ENCODE data around the gene PYCR2. TPM values are rescaled to one million over a fixed set of nuclear protein-coding genes. Genes with fewer than 3 reads are reported as not detected.
"Not testable (repeated sequence)": the region's sequence is repeated elsewhere in the genome, so short reads cannot be mapped to it uniquely, and the experiment has no call there.

The PYCR2 gene
- polyA plus RNA-seq, 3 donors = 21.4 to 72.5 (median 26.6) TPM

DNA sequence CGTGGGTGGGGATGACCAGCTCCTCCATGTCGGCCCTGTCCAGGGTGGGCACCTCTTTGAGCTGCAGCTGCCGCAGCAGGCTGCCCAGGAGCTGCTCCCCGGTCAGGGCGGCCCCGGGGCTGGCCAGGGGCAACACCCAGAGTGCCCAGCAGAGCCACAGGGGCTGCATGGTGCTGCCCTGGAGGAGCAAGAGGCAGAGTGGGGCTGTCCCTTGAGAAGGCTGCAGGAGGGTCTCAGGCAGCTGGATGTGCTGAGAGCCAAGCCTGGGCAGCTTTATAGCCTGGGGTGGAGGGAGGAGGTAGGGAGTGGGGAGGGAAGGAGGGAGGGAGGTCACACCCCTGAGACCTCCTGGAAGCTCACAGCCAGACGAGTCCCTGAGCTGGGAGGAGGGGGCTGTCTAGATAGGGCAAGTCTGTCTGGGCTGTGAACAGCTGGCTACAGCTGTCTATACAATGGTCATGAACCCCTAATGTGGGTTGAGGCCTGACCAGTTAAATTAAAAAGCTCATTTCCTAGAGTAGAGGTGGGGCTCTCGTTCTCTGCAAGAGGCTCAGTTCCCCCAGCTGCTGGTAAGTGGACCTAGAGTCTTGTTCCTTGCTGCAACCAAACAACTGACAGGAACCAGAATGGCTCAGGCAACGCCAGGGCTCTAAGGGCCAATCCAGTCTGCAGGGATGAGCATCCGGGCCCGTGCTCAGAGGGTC lies 35.0 kb downstream of the PYCR2 start, which contains the start of gene LEFTY1:
Gene LEFTY1, minus strand, starts transcription at position 249 of the 704 bp plus-strand sequence. Its CDS starts 80 bp downstream, at position 169.
- H4K20me1 ChIP-seq (ENCODE audit: insufficient read depth, low read length) = no peaks in the 10 kb centered on the region
- H3K79me2 ChIP-seq (ENCODE audit: insufficient read depth, low read length) = no peaks in the 10 kb centered on the region
- no peak for DNase-seq
- H3K27ac ChIP-seq (ENCODE audit: low read depth in 1 of 2, low read length in 2 of 2) = no peak within 1 kb of the TSS
- no peaks in the 10 kb centered on the region for H3K9me3 Mint-ChIP-seq
- no peaks in the 10 kb centered on the region for H3K9me3 ChIP-seq (replicated peaks in 1 of 2; ENCODE audit: control insufficient read depth in 1 of 2, insufficient read depth in 1 of 2, low read length in 2 of 2)
- no peak within 1 kb of the TSS for H2AFZ ChIP-seq (ENCODE audit: insufficient read depth, low read depth, low read length, poor library complexity, severe bottlenecking)
- H3K9ac ChIP-seq (ENCODE audit: insufficient read depth, low read length, poor library complexity, severe bottlenecking) = no peak within 1 kb of the TSS
- no peak within 1 kb of the TSS for H3K27ac Mint-ChIP-seq
- H3K36me3 ChIP-seq (replicated peaks in 1 of 2; ENCODE audit: control insufficient read depth in 1 of 2, insufficient read depth in 2 of 2, low read length in 2 of 2) = no peaks in the 10 kb centered on the region
- H3K27me3 Mint-ChIP-seq (ENCODE audit: low read depth in 3 of 3) = peaks cover 9 to 14% (median 10%) of the 10 kb centered on the region in 3 donors
- no peaks in the 10 kb centered on the region for H3K36me3 Mint-ChIP-seq
- intact Hi-C loops (cut with micrococcal nuclease) = no loop called here
- H3K4me1 Mint-ChIP-seq = peaks cover 6% of the 10 kb centered on the region
- no peak within 1 kb of the TSS for H3K4me2 ChIP-seq (replicated peaks; ENCODE audit: extremely low read depth, low read length, poor library complexity, severe bottlenecking)
- H3K4me3 ChIP-seq (replicated peaks in 1 of 3; ENCODE audit: low read depth in 2 of 3, low read length in 3 of 3) = no peak within 1 kb of the TSS
- H3K4me3 Mint-ChIP-seq = no peak within 1 kb of the TSS
- TF ChIP-seq, protein P1, sequence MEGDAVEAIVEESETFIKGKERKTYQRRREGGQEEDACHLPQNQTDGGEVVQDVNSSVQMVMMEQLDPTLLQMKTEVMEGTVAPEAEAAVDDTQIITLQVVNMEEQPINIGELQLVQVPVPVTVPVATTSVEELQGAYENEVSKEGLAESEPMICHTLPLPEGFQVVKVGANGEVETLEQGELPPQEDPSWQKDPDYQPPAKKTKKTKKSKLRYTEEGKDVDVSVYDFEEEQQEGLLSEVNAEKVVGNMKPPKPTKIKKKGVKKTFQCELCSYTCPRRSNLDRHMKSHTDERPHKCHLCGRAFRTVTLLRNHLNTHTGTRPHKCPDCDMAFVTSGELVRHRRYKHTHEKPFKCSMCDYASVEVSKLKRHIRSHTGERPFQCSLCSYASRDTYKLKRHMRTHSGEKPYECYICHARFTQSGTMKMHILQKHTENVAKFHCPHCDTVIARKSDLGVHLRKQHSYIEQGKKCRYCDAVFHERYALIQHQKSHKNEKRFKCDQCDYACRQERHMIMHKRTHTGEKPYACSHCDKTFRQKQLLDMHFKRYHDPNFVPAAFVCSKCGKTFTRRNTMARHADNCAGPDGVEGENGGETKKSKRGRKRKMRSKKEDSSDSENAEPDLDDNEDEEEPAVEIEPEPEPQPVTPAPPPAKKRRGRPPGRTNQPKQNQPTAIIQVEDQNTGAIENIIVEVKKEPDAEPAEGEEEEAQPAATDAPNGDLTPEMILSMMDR (IDR thresholded peaks at IDR 0.05) = no peak
- 90% methylated on average over 10 of the region's 11 CpGs for WGBS (ENCODE audit: insufficient coverage)
- H3K27me3 ChIP-seq (ENCODE audit: control insufficient read depth in 2 of 2, insufficient read depth in 2 of 2, low read length in 2 of 2) = peaks cover 0 to 5% of the 10 kb centered on the region in 2 donors
- peaks cover 0 to 6% of the 10 kb centered on the region in 2 donors for H3K4me1 ChIP-seq (ENCODE audit: control insufficient read depth in 1 of 2, insufficient read depth in 2 of 2, low read length in 2 of 2)

DNA sequence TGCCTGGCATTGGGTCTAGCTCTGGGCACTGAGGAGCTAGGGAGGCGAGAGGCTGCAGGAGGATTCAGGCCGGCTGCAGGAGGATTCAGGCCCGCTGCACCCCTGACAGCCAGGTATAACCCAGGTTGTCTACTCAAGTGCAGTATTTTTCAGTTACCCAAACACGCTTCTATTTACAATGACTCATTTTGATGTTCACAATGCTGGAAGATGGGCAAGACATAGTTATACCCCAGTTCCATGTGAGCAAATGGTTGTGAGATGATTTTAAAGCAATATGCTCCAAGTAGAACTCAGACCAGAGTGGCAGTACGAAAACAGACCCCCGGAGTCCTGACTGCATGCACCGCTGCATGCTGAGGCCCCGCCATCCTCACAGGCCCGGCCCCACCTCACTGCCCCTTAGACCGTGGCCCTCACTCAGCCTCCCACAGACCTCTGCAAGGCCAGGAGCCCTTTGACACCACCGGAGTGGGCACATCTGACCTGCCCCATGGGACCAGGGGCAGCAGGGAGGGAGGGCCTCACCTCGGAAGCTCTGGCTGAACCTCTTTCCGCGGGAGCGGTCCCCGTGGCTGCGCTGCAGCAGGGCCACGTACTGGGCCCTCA lies 35.7 kb downstream of the PYCR2 start:
- TF ChIP-seq, protein P1 (IDR thresholded peaks at IDR 0.05) = no peak
- no peak overlapping the region for H3K27ac ChIP-seq (ENCODE audit: low read depth in 1 of 2, low read length in 2 of 2)
- no peaks in the 10 kb centered on the region for H3K79me2 ChIP-seq (ENCODE audit: insufficient read depth, low read length)
- no peaks in the 10 kb centered on the region for H3K9me3 ChIP-seq (replicated peaks in 1 of 2; ENCODE audit: control insufficient read depth in 1 of 2, insufficient read depth in 1 of 2, low read length in 2 of 2)
- 98% methylated on average over 15 of the region's 18 CpGs for WGBS (ENCODE audit: insufficient coverage)
- H4K20me1 ChIP-seq (ENCODE audit: insufficient read depth, low read length) = no peaks in the 10 kb centered on the region
- H3K27me3 ChIP-seq (ENCODE audit: control insufficient read depth in 2 of 2, insufficient read depth in 2 of 2, low read length in 2 of 2) = peaks cover 0 to 5% of the 10 kb centered on the region in 2 donors
- Mint-ChIP-seq H3K27me3 (ENCODE audit: low read depth in 3 of 3) (peaks cover 9 to 16% (median 10%) of the 10 kb centered on the region in 3 donors), H3K9me3 (no peaks in the 10 kb centered on the region), H3K36me3 (no peaks in the 10 kb centered on the region), H3K27ac (no peak overlapping the region), H3K4me1 (peaks cover 10% of the 10 kb centered on the region), H3K4me3 (no peak overlapping the region)
- no peak overlapping the region for H3K4me3 ChIP-seq (replicated peaks in 1 of 3; ENCODE audit: low read depth in 2 of 3, low read length in 3 of 3)
- H3K4me2 ChIP-seq (replicated peaks; ENCODE audit: extremely low read depth, low read length, poor library complexity, severe bottlenecking) = no peak overlapping the region
- intact Hi-C loops (cut with micrococcal nuclease) = no loop called here
- DNase-seq = no peak
- H3K36me3 ChIP-seq (replicated peaks in 1 of 2; ENCODE audit: control insufficient read depth in 1 of 2, insufficient read depth in 2 of 2, low read length in 2 of 2) = no peaks in the 10 kb centered on the region
- no peak overlapping the region for H2AFZ ChIP-seq (ENCODE audit: insufficient read depth, low read depth, low read length, poor library complexity, severe bottlenecking)
- no peak overlapping the region for H3K9ac ChIP-seq (ENCODE audit: insufficient read depth, low read length, poor library complexity, severe bottlenecking)
- peaks cover 2 to 6% of the 10 kb centered on the region in 2 donors for H3K4me1 ChIP-seq (ENCODE audit: control insufficient read depth in 1 of 2, insufficient read depth in 2 of 2, low read length in 2 of 2)

DNA sequence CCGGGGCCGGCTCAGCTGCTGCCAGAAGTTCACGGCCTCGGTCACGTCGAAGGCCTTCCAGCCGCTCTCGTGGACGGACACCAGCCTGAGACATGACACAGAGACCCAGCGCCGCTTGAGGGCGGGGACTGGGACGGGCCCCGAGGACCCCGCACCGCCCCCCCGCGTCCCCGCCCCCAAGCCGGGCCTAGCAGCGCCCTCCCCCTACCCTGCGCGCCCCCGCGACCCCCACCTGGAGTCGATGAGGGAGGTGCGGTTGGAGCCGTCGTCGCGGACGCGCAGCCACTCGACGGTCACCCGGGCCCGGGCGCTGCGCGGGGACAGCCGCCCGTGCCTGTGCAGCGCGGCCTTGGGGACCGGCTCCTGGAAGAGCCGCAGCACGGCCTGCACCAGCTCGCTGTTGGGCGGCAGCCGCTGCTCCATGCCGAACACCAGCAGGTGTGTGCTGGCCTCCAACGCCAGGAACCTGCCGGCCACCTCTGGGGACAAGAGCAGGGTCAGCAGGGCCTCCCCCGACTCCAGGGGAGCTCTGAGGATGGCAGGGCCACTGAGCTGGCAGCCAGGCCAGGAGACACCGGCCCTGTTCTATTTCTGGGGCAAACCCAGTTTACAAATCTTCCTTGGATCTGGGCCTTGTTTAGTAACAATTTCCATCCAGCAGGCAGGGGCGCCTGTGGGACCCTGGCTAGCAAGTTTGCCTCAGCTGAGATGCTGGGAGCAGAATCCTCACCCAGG lies 36.3 kb downstream of the PYCR2 start:
- H2AFZ ChIP-seq (ENCODE audit: insufficient read depth, low read depth, low read length, poor library complexity, severe bottlenecking); H3K4me3 ChIP-seq (replicated peaks in 1 of 3; ENCODE audit: low read depth in 2 of 3, low read length in 3 of 3); H3K9ac ChIP-seq (ENCODE audit: insufficient read depth, low read length, poor library complexity, severe bottlenecking); H3K9me3 Mint-ChIP-seq; H3K4me1 ChIP-seq (ENCODE audit: control insufficient read depth in 1 of 2, insufficient read depth in 2 of 2, low read length in 2 of 2); H3K27ac Mint-ChIP-seq; H3K9me3 ChIP-seq (replicated peaks in 1 of 2; ENCODE audit: control insufficient read depth in 1 of 2, insufficient read depth in 1 of 2, low read length in 2 of 2); DNase-seq; H3K27ac ChIP-seq (ENCODE audit: low read depth in 1 of 2, low read length in 2 of 2); H3K36me3 Mint-ChIP-seq; H4K20me1 ChIP-seq (ENCODE audit: insufficient read depth, low read length); H3K36me3 ChIP-seq (replicated peaks in 1 of 2; ENCODE audit: control insufficient read depth in 1 of 2, insufficient read depth in 2 of 2, low read length in 2 of 2); H3K27me3 ChIP-seq (ENCODE audit: control insufficient read depth in 2 of 2, insufficient read depth in 2 of 2, low read length in 2 of 2); H3K4me3 Mint-ChIP-seq; H3K79me2 ChIP-seq (ENCODE audit: insufficient read depth, low read length); intact Hi-C loops (cut with micrococcal nuclease); H3K4me2 ChIP-seq (replicated peaks; ENCODE audit: extremely low read depth, low read length, poor library complexity, severe bottlenecking): not testable (repeated sequence)
- 76% methylated on average over 9 of the region's 56 CpGs for WGBS (ENCODE audit: insufficient coverage)
- peaks cover 11 to 20% (median 12%) of the 10 kb centered on the region in 3 donors for H3K27me3 Mint-ChIP-seq (ENCODE audit: low read depth in 3 of 3)
- H3K4me1 Mint-ChIP-seq = peaks cover 14% of the 10 kb centered on the region
